GM12873 (cell line): ENCODE measurements around the gene OTOF.

ENCODE experiments used
- CTCF ChIP-seq: IDR thresholded peaks from 2 replicates; pipeline ENCODE4 v1.5.1; 2012; ENCODE audit warnings: low read depth, mild to moderate bottlenecking, moderate library complexity, low read length, control low read depth; ENCODE audit not compliant: insufficient read depth; ENCODE audit errors: missing control alignments

Gene OTOF

GRCh38 chr2:26503231-26503880 lies 25.4 kb upstream of the OTOF start:
- TF ChIP-seq CTCF: peak; percentile 84

GRCh38 chr2:26500406-26500805 lies 22.5 kb upstream of the OTOF start:
- no peak for TF ChIP-seq CTCF

- no peak for TF ChIP-seq CTCF
Observed at GRCh38 chr2:26495705-26496297, 17.9 kb upstream of the OTOF start.

GRCh38 chr2:26494891-26495290 lies 17.0 kb upstream of the OTOF start:
- no peak for TF ChIP-seq CTCF

- no peak for TF ChIP-seq CTCF
Observed at GRCh38 chr2:26494199-26494598, 16.3 kb upstream of the OTOF start.

- TF ChIP-seq CTCF: no peak
Observed at GRCh38 chr2:26493566-26493965, 15.6 kb upstream of the OTOF start.

GRCh38 chr2:26492749-26493515 lies 15.0 kb upstream of the OTOF start:
- TF ChIP-seq CTCF: no peak
